HG03196 (cell line): ENCODE measurements around the gene RAD51AP1.

Experiments used
- ATAC-seq: cut with Tn5 transposase; IDR thresholded peaks from one replicate; pipeline ENCODE4 v1.9.1; 2021; ENCODE audit not compliant: unreplicated experiment

Gene RAD51AP1

GRCh38 chr12:4545195-4545594, 6.5 kb downstream of the RAD51AP1 start:
- ATAC-seq: no peak

GRCh38 chr12:4552191-4552590, 13.5 kb downstream of the RAD51AP1 start:
- no peak for ATAC-seq

GRCh38 chr12:4553943-4554342, 15.3 kb downstream of the RAD51AP1 start:
- no peak for ATAC-seq

- ATAC-seq: no peak
Measured at GRCh38 chr12:4555804-4556203, 17.1 kb downstream of the RAD51AP1 start.

- ATAC-seq: no peak
Measured at GRCh38 chr12:4556735-4557530, 18.2 kb downstream of the RAD51AP1 start.

- ATAC-seq: no peak
Measured at GRCh38 chr12:4557586-4557985, 18.9 kb downstream of the RAD51AP1 start.

GRCh38 chr12:4558171-4558570, 19.5 kb downstream of the RAD51AP1 start:
- ATAC-seq: no peak

GRCh38 chr12:4562034-4562657, 23.5 kb downstream of the RAD51AP1 start, which contains the start of gene DYRK4:
Gene DYRK4, plus strand, starts transcription at chr12:4562208. Its CDS starts 38 bp downstream, at chr12:4562246.
- no peak for ATAC-seq

GRCh38 chr12:4563336-4563735, 24.6 kb downstream of the RAD51AP1 start:
- no peak for ATAC-seq

GRCh38 chr12:4564818-4565217, 26.1 kb downstream of the RAD51AP1 start:
- ATAC-seq: no peak

GRCh38 chr12:4566474-4566873, 27.8 kb downstream of the RAD51AP1 start:
- no peak for ATAC-seq

GRCh38 chr12:4567073-4567881, 28.6 kb downstream of the RAD51AP1 start:
- ATAC-seq: peak; percentile 50

GRCh38 chr12:4569261-4569660, 30.6 kb downstream of the RAD51AP1 start:
- no peak for ATAC-seq

GRCh38 chr12:4572680-4573079, 34.0 kb downstream of the RAD51AP1 start:
- ATAC-seq: no peak

- ATAC-seq: no peak
Measured at GRCh38 chr12:4579305-4580102, 40.8 kb downstream of the RAD51AP1 start.

GRCh38 chr12:4580281-4580688, 41.6 kb downstream of the RAD51AP1 start:
- ATAC-seq: no peak

GRCh38 chr12:4584281-4584680, 45.6 kb downstream of the RAD51AP1 start:
- ATAC-seq: no peak

GRCh38 chr12:4584896-4585295, 46.2 kb downstream of the RAD51AP1 start:
- no peak for ATAC-seq

- no peak for ATAC-seq
Measured at GRCh38 chr12:4586500-4586899, 47.8 kb downstream of the RAD51AP1 start.

- ATAC-seq: no peak
Measured at GRCh38 chr12:4587108-4587507, 48.4 kb downstream of the RAD51AP1 start.

GRCh38 chr12:4588916-4589315, 50.2 kb downstream of the RAD51AP1 start:
- ATAC-seq: no peak
